Astrocyte of the hippocampus (primary cell): ENCODE results near the gene GFOD1.
A peak's percentile ranks its signal among the peaks of the same experiment; 100 is the strongest.

Experiments used
- DNase-seq: peaks from one replicate; pipeline ENCODE4 v3.0.0; 2011; ENCODE audit warnings: low read depth, low spot score

GFOD1 gene

GRCh38 chr6:13425270-13425873, 62.0 kb downstream of the GFOD1 start:
- no peak for DNase-seq

- no peak for DNase-seq
These were observed 64.1 kb downstream of the GFOD1 start for GRCh38 chr6:13423252-13423651.

DNA sequence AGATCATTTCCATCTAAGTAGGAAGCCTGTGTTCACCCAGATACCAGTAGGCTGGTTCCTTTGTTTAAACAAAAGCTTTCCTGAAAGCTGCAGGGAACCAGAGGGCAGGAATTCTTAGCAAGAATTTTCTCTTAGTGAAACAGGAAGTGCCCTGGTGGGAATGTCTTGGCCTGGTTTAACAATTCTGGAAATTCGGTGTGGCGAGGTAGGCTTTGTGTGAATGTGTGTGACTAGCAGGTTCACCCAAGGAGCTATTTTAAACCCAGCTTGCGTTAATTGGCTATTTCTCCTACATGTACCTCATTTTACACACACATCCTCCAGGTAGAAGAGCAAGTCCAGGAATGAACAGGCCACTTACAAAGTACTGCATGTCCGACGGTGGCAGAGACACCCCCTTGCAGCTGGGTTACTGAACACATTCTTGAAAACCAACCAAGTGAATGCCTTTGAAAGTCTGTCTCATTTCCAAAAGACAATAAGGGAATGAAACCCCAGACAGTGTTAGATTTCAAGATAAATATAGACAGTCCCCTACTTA, 64.6 kb downstream of the GFOD1 start:
- peak; percentile 82 for DNase-seq

- DNase-seq: no peak
These were observed 65.9 kb downstream of the GFOD1 start for GRCh38 chr6:13421425-13422059.

- no peak for DNase-seq
These were observed 67.1 kb downstream of the GFOD1 start for GRCh38 chr6:13420269-13420668.

- no peak for DNase-seq
These were observed 67.8 kb downstream of the GFOD1 start for GRCh38 chr6:13419422-13420195.

GRCh38 chr6:13418844-13419243, 68.6 kb downstream of the GFOD1 start:
- no peak for DNase-seq

GRCh38 chr6:13417954-13418353, 69.4 kb downstream of the GFOD1 start:
- DNase-seq: no peak

- DNase-seq: no peak
These were observed 70.0 kb downstream of the GFOD1 start for GRCh38 chr6:13417431-13417830.

GRCh38 chr6:13415283-13415682, 72.1 kb downstream of the GFOD1 start:
- DNase-seq: no peak

GRCh38 chr6:13413900-13414555, 73.4 kb downstream of the GFOD1 start:
- no peak for DNase-seq

DNA sequence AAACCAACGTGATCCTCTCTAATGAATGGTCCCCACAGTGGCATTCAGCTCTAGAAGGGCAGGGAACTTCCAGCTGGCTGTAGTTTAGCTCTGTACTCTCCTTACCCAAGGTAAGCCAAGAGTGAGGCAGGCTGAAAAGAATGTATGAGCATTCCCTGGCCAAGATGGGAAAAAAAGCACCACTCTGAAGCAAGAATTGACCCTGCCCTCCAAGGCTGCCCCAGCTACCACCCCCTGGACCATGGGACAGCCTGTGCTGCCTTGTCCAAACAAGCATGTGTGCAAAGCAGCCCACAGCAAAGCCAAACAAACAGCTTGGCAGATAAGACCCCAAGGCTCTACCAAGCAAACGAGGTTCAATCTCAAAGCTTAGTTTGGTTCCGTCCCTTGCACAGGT, 73.9 kb downstream of the GFOD1 start:
- peak; percentile 87 for DNase-seq

DNA sequence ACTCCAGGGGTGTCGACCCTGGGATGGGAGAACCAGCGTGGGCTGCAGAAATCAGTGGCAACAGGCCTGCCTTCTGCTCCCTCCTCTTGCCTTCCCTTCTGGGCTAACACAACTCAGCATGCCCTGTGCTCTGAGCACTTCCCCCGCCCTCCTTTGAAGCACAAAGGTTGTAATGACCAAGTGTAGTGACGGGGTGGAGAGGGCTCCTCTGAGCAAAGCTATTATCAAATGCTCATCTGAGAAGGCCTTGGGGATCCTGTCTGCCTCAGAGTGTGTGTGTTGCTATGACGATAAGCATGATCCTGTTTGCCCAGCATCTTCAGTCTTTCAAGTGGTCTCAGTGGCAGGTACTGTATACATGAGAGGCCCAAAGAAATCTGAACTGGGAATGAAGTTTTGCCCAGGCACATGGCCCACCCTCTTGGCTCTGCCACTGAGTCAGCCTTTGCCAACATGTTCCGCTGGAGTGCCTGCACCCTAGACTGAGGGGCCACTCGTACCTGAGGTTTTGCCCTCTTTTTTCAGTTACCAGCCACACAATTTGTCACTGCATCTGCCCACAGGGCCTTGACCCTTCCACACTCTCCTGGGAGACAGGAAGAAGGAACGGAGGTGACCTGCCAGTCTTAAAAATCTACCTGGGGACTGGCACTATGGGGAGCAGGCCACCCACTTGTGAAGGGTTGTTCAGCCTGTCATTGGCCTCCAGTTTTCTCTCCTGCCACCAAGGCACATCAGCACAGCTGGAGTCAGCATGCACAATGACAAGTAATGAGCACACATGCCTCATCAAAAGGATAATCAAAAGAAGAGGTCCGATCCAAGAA, 74.5 kb downstream of the GFOD1 start:
- no peak for DNase-seq

- no peak for DNase-seq
These were observed 75.2 kb downstream of the GFOD1 start for GRCh38 chr6:13412211-13412610.

- DNase-seq: no peak
These were observed 75.9 kb downstream of the GFOD1 start for GRCh38 chr6:13411484-13411883.

DNA sequence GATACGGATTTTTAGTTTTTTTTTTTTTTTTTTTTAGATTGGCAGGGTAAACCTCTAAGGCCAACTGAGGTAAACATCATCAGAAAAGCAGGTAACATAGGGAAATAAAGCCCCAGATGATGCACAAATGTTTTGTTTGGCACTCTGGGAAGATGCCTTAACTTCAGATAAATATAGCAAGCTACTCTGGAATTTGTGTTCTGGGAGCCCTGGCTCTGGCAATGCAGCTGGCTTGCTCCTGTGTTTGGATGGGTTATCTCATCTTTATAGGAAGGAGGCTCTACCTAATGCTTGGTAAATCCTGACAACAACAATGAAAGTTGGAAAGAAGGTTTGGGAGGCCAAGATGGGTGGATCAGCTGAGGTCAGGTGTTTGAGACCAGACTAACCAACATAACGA, 77.4 kb downstream of the GFOD1 start:
- peak; percentile 58 for DNase-seq

DNA sequence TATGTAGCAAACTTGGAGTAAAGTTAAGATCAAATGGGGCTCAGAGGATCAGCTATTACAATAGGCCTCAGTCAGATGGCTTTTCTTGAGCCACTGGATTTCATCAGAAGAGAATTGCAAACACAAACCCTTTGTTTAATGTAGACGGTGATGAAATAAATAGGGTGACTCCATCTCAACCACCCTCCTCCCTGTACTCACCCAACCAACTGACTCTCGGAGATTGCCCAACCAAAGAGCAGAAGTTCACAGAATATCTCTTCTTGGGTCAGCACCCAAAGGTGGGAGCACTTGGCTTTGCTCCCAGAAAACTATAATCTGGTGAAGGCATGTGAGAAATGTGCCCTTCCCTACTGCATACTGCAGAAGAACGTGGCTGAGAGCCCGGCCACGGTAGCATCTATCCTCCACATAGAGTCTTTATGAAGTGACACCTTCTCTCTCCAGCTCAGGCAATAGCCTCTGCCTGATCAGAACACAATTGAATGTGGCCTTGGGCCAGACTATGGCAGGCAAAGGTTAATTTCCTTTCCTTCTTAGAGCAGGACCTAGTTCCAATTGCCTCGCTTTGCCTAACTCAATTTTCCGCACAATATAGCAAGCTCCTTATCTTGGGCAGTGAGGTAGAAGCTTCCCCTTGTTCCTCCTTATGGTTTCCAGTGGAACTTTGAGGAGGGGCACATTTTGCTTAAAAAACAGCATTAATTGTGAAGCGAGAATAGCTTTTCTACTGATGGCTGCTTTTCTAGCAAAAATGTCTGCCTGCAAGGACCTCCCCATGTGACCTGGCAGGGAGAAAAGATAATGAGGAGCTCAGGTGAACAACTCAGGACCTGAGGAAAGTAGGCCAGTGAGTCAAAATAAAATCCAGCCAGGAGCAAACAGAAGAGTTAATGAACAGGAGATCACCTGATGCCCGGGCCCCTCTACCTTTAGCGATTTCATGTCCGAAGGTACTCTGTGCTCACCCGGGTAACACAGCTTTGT, 79.4 kb downstream of the GFOD1 start:
- peak; percentile 71 for DNase-seq

- no peak for DNase-seq
These were observed 80.1 kb downstream of the GFOD1 start for GRCh38 chr6:13407368-13407708.

DNA sequence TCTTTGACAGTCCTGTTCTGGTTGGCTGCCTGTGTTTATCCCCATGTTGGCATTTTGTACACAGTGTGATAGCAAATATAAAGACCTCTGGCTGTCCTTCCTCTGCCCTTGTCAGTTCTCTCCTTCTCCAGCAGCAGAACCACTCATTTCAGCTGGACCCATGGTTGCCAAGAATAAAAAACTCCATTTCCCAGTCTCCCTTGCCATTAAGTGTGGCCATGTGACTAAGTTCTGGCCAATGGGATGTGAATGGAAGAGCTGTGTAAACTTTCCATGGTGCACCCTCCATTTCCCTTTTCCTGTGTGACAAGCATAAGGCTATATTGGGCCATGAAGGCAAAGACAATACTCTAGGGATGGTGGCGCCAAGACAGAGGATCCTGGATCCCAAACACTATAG, 80.6 kb downstream of the GFOD1 start:
- DNase-seq: no peak

GRCh38 chr6:13405961-13406477, 81.4 kb downstream of the GFOD1 start:
- DNase-seq: no peak
